Measurements from ENCODE around the gene NUDT16L1.
A peak's percentile ranks its signal among the peaks of the same experiment; 100 is the strongest.

NUDT16L1 gene

GRCh38 chr16:4664538-4665418 lies 28.6 kb upstream of the NUDT16L1 start:
- DNase-seq: peak; percentile 52 to 81 (median 78)
- ChIA-PET CTCF (interaction anchor here (2.3 kb wide), 1 partner anchor 18 kb away, joined by 6 read pairs; no protein-coding TSS in a partner anchor), POLR2A (no interaction called here)
- peaks cover 5 to 70% (median 64%) of the 10 kb centered on the region in 4 experiments for H3K4me1 ChIP-seq (ENCODE audit: control extremely low read depth in 1 of 4, control insufficient read depth in 4 of 4, insufficient read depth in 4 of 4, low read length in 3 of 4)
- no peaks in the 10 kb centered on the region for H3K9me3 ChIP-seq (ENCODE audit: control extremely low read depth in 1 of 5, control insufficient read depth in 4 of 5, insufficient read depth in 2 of 5, low read depth in 1 of 5, low read length in 4 of 5)
- H3K27ac ChIP-seq (ENCODE audit: insufficient read depth in 1 of 2, low read depth in 1 of 2, low read length in 2 of 2, poor library complexity in 1 of 2, severe bottlenecking in 2 of 2): no peak overlapping the region
- peak overlapping the region in 3 of 7 experiments; percentile 0 to 26 (median 14) for H3K4me3 ChIP-seq (ENCODE audit: control insufficient read depth in 1 of 7, extremely low read depth in 1 of 7, insufficient read depth in 4 of 7, low read depth in 2 of 7, low read length in 6 of 7)
- H3K27me3 ChIP-seq (replicated peaks in 2 of 5; ENCODE audit: control insufficient read depth in 4 of 5, insufficient read depth in 5 of 5, low read length in 4 of 5): no peaks in the 10 kb centered on the region
- H3K36me3 ChIP-seq (ENCODE audit: control insufficient read depth in 4 of 4, insufficient read depth in 4 of 4, low read length in 3 of 4): peaks cover 9 to 64% (median 24%) of the 10 kb centered on the region in 4 experiments
- 37% methylated on average over 19 of the region's 26 CpGs for WGBS (ENCODE audit: insufficient coverage)

GRCh38 chr16:4666537-4667202 lies 26.7 kb upstream of the NUDT16L1 start:
- ChIA-PET POLR2A (no interaction called here), CTCF (interaction anchor here (2.3 kb wide), 1 partner anchor 16 kb away, joined by 6 read pairs; no protein-coding TSS in a partner anchor)
- no peak for DNase-seq
- 94% methylated on average over 19 of the region's 20 CpGs for WGBS (ENCODE audit: insufficient coverage)
- H3K9me3 ChIP-seq (ENCODE audit: control extremely low read depth in 1 of 5, control insufficient read depth in 4 of 5, insufficient read depth in 2 of 5, low read depth in 1 of 5, low read length in 4 of 5): no peaks in the 10 kb centered on the region
- H3K27me3 ChIP-seq (replicated peaks in 2 of 5; ENCODE audit: control insufficient read depth in 4 of 5, insufficient read depth in 5 of 5, low read length in 4 of 5): no peaks in the 10 kb centered on the region
- H3K27ac ChIP-seq (ENCODE audit: insufficient read depth in 1 of 2, low read depth in 1 of 2, low read length in 2 of 2, poor library complexity in 1 of 2, severe bottlenecking in 2 of 2): no peak overlapping the region
- H3K4me1 ChIP-seq (ENCODE audit: control extremely low read depth in 1 of 4, control insufficient read depth in 4 of 4, insufficient read depth in 4 of 4, low read length in 3 of 4): peaks cover 5 to 51% (median 45%) of the 10 kb centered on the region in 4 experiments
- no peak overlapping the region for H3K4me3 ChIP-seq (ENCODE audit: control insufficient read depth in 1 of 7, extremely low read depth in 1 of 7, insufficient read depth in 4 of 7, low read depth in 2 of 7, low read length in 6 of 7)
- H3K36me3 ChIP-seq (ENCODE audit: control insufficient read depth in 4 of 4, insufficient read depth in 4 of 4, low read length in 3 of 4): peaks cover 10 to 61% (median 36%) of the 10 kb centered on the region in 4 experiments

GRCh38 chr16:4667203-4667963 lies 26.0 kb upstream of the NUDT16L1 start:
- POLR2A ChIA-PET: no interaction called here
- no peak for DNase-seq
- WGBS (ENCODE audit: insufficient coverage): 97% methylated on average over 20 of the region's 20 CpGs

GRCh38 chr16:4668313-4668960 lies 24.9 kb upstream of the NUDT16L1 start:
- no peaks in the 10 kb centered on the region for H3K27me3 ChIP-seq (replicated peaks in 2 of 5; ENCODE audit: control insufficient read depth in 4 of 5, insufficient read depth in 5 of 5, low read length in 4 of 5)
- H3K9me3 ChIP-seq (ENCODE audit: control extremely low read depth in 1 of 5, control insufficient read depth in 4 of 5, insufficient read depth in 2 of 5, low read depth in 1 of 5, low read length in 4 of 5): no peaks in the 10 kb centered on the region
- no peak overlapping the region for H3K4me3 ChIP-seq (ENCODE audit: control insufficient read depth in 1 of 7, extremely low read depth in 1 of 7, insufficient read depth in 4 of 7, low read depth in 2 of 7, low read length in 6 of 7)
- 98% methylated on average over 10 of the region's 10 CpGs for WGBS (ENCODE audit: insufficient coverage)
- no peak overlapping the region for H3K27ac ChIP-seq (ENCODE audit: insufficient read depth in 1 of 2, low read depth in 1 of 2, low read length in 2 of 2, poor library complexity in 1 of 2, severe bottlenecking in 2 of 2)
- H3K36me3 ChIP-seq (ENCODE audit: control insufficient read depth in 4 of 4, insufficient read depth in 4 of 4, low read length in 3 of 4): peaks cover 10 to 63% (median 45%) of the 10 kb centered on the region in 4 experiments
- ChIA-PET CTCF (interaction anchor here (0.8 to 1.0 kb wide), 2 partner anchors 14 to 18 kb away, joined by 3 to 5 read pairs; no protein-coding TSS in a partner anchor), POLR2A (no interaction called here)
- H3K4me1 ChIP-seq (ENCODE audit: control extremely low read depth in 1 of 4, control insufficient read depth in 4 of 4, insufficient read depth in 4 of 4, low read length in 3 of 4): peaks cover 5 to 33% (median 28%) of the 10 kb centered on the region in 4 experiments
- no peak for DNase-seq

More at GRCh38 chr16:4667203-4667963, 26.0 kb upstream of the NUDT16L1 start:
- peaks cover 5 to 44% (median 38%) of the 10 kb centered on the region in 4 experiments for H3K4me1 ChIP-seq (ENCODE audit: control extremely low read depth in 1 of 4, control insufficient read depth in 4 of 4, insufficient read depth in 4 of 4, low read length in 3 of 4)
- H3K27ac ChIP-seq (ENCODE audit: insufficient read depth in 1 of 2, low read depth in 1 of 2, low read length in 2 of 2, poor library complexity in 1 of 2, severe bottlenecking in 2 of 2): no peak overlapping the region
- no peak overlapping the region for H3K4me3 ChIP-seq (ENCODE audit: control insufficient read depth in 1 of 7, extremely low read depth in 1 of 7, insufficient read depth in 4 of 7, low read depth in 2 of 7, low read length in 6 of 7)
- CTCF ChIA-PET: interaction anchor here (0.6 to 1.0 kb wide), 4 partner anchors 15 to 136 kb away, joined by 3 to 5 read pairs (median 4); no protein-coding TSS in a partner anchor
- no peaks in the 10 kb centered on the region for H3K27me3 ChIP-seq (replicated peaks in 2 of 5; ENCODE audit: control insufficient read depth in 4 of 5, insufficient read depth in 5 of 5, low read length in 4 of 5)
- no peaks in the 10 kb centered on the region for H3K9me3 ChIP-seq (ENCODE audit: control extremely low read depth in 1 of 5, control insufficient read depth in 4 of 5, insufficient read depth in 2 of 5, low read depth in 1 of 5, low read length in 4 of 5)
- H3K36me3 ChIP-seq (ENCODE audit: control insufficient read depth in 4 of 4, insufficient read depth in 4 of 4, low read length in 3 of 4): peaks cover 10 to 61% (median 38%) of the 10 kb centered on the region in 4 experiments

GRCh38 chr16:4673387-4674046 lies 19.8 kb upstream of the NUDT16L1 start:
- H3K9me3 ChIP-seq (ENCODE audit: control extremely low read depth in 1 of 5, control insufficient read depth in 4 of 5, insufficient read depth in 2 of 5, low read depth in 1 of 5, low read length in 4 of 5): no peaks in the 10 kb centered on the region
- ChIA-PET CTCF (interaction anchor here (1.0 kb wide), 1 partner anchor 23 kb away, joined by 3 read pairs; no protein-coding TSS in a partner anchor), POLR2A (interaction anchor here (1.1 kb wide), 1 partner anchor 12 kb away, joined by 3 read pairs; no protein-coding TSS in a partner anchor)
- 97% methylated on average over 24 of the region's 33 CpGs for WGBS (ENCODE audit: insufficient coverage)
- H3K36me3 ChIP-seq (ENCODE audit: control insufficient read depth in 4 of 4, insufficient read depth in 4 of 4, low read length in 3 of 4): peaks cover 6 to 61% (median 38%) of the 10 kb centered on the region in 4 experiments
- DNase-seq: no peak
- H3K27ac ChIP-seq (ENCODE audit: insufficient read depth in 1 of 2, low read depth in 1 of 2, low read length in 2 of 2, poor library complexity in 1 of 2, severe bottlenecking in 2 of 2): no peak overlapping the region
- no peaks in the 10 kb centered on the region for H3K27me3 ChIP-seq (replicated peaks in 2 of 5; ENCODE audit: control insufficient read depth in 4 of 5, insufficient read depth in 5 of 5, low read length in 4 of 5)
- H3K4me1 ChIP-seq (ENCODE audit: control extremely low read depth in 1 of 4, control insufficient read depth in 4 of 4, insufficient read depth in 4 of 4, low read length in 3 of 4): peaks cover 0 to 24% (median 16%) of the 10 kb centered on the region in 4 experiments
- H3K4me3 ChIP-seq (ENCODE audit: control insufficient read depth in 1 of 7, extremely low read depth in 1 of 7, insufficient read depth in 4 of 7, low read depth in 2 of 7, low read length in 6 of 7): no peak overlapping the region

- ChIA-PET POLR2A (no interaction called here), CTCF (no interaction called here)
- Histone ChIP-seq H3K27ac (ENCODE audit: insufficient read depth in 1 of 2, low read depth in 1 of 2, low read length in 2 of 2, poor library complexity in 1 of 2, severe bottlenecking in 2 of 2) (no peak overlapping the region), H3K4me1 (ENCODE audit: control extremely low read depth in 1 of 4, control insufficient read depth in 4 of 4, insufficient read depth in 4 of 4, low read length in 3 of 4) (peaks cover 0 to 24% (median 16%) of the 10 kb centered on the region in 4 experiments), H3K36me3 (ENCODE audit: control insufficient read depth in 4 of 4, insufficient read depth in 4 of 4, low read length in 3 of 4) (peaks cover 2 to 62% (median 36%) of the 10 kb centered on the region in 4 experiments), H3K27me3 (replicated peaks in 2 of 5; ENCODE audit: control insufficient read depth in 4 of 5, insufficient read depth in 5 of 5, low read length in 4 of 5) (no peaks in the 10 kb centered on the region), H3K9me3 (ENCODE audit: control extremely low read depth in 1 of 5, control insufficient read depth in 4 of 5, insufficient read depth in 2 of 5, low read depth in 1 of 5, low read length in 4 of 5) (no peaks in the 10 kb centered on the region), H3K4me3 (ENCODE audit: control insufficient read depth in 1 of 7, extremely low read depth in 1 of 7, insufficient read depth in 4 of 7, low read depth in 2 of 7, low read length in 6 of 7) (no peak overlapping the region)
- no peak for DNase-seq
- WGBS (ENCODE audit: insufficient coverage): 100% methylated on average over 2 of the region's 9 CpGs
Measured at GRCh38 chr16:4674926-4675530, 18.3 kb upstream of the NUDT16L1 start.
